GM13976 (cell line): Measurements from ENCODE around the gene PPP1R14C.

Experiments
- DNase-seq: peaks from one replicate; pipeline ENCODE4 v3.0.0; 2012; ENCODE audit warnings: low spot score
- in situ Hi-C: fragments of 300-500 bp; cut with MboI; formaldehyde crosslinking; loops from one replicate; pipeline ENCODE4 v1.12.0; 2022; ENCODE audit warnings: low sequenced_read_pairs, mixed read lengths, inconsistent platforms; ENCODE audit not compliant: unreplicated experiment
- TF ChIP-seq, protein P1 (sequence below): IDR thresholded peaks from 2 replicates; pipeline ENCODE4 v1.5.1; 2012; ENCODE audit warnings: borderline replicate concordance, mild to moderate bottlenecking; ENCODE audit not compliant: insufficient read depth; ENCODE audit errors: extremely low read depth, missing control alignments, control extremely low read depth

The PPP1R14C gene

DNA sequence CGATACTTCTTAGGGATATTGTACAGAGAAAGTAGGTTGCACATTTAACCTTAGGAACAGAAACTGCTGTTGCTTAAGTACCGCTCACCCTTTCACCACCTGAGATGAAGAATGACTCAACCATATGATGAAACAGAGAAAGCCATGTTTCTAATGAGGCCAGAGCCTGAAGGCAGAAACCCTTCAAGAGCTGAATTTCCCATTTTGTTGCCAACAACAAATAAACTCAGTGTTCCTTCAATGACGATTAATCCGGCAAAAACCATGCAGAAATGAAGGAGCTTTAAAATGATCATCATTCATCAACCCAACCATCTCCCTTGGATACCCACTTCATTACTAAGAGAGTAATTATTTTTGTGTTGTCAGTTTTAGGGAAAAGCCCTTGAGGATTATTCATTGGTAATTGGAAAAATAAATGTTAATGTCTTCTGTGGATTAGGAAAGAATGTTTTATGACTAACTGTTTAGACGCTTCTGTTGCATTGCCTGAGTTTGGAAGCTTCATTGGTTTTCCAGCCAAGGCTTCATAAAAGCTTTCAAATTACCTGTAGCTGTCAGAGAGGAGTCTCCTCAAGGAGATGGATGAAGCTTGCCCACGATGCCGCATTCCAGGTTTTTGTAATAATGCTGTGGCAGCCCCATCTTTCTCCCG is 113.9 kb downstream of the PPP1R14C start:
- no peak for DNase-seq
- TF ChIP-seq, protein P1, sequence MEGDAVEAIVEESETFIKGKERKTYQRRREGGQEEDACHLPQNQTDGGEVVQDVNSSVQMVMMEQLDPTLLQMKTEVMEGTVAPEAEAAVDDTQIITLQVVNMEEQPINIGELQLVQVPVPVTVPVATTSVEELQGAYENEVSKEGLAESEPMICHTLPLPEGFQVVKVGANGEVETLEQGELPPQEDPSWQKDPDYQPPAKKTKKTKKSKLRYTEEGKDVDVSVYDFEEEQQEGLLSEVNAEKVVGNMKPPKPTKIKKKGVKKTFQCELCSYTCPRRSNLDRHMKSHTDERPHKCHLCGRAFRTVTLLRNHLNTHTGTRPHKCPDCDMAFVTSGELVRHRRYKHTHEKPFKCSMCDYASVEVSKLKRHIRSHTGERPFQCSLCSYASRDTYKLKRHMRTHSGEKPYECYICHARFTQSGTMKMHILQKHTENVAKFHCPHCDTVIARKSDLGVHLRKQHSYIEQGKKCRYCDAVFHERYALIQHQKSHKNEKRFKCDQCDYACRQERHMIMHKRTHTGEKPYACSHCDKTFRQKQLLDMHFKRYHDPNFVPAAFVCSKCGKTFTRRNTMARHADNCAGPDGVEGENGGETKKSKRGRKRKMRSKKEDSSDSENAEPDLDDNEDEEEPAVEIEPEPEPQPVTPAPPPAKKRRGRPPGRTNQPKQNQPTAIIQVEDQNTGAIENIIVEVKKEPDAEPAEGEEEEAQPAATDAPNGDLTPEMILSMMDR: no peak
- in situ Hi-C loops: no loop called here

DNA sequence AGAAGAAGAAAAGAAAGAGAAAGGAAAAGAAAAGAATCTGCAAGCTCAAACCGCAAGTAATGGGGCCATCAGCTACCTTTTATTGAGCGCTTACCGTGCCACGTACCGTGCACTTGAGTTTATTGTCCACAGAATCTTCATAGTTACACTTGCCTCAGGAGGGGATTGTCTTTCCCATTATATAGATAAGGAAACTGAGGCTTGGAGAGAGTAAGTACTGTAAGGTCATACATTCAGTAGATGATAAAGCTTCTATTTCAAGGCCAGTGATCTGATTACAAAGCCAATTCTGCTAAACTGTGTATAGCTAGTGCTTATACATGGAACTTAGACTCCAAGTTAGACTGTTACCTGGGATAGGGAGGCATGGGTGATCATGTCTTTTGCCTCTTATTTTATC is 115.5 kb downstream of the PPP1R14C start:
- DNase-seq: no peak
- in situ Hi-C loops: no loop called here
- TF ChIP-seq, protein P1: no peak

DNA sequence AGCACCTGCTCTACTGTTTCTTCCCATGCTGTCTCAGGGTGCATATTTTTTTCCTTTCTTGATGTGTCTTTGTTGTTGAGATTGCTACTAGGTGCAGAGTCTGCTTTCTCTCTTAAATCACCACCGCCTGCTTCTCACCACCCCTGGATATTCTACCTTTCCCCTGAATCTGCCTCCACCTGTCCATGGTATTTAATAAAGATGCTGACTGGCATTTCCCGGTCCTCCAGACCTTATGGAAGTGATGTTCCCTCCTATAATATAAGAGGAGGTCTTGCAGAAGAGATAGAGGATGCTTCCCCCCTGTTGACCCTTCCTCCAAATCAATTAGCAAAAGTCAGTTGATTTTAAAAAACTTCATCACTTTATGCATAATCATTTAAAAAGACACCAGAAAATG is 118.1 kb downstream of the PPP1R14C start:
- TF ChIP-seq, protein P1: no peak
- in situ Hi-C loops: no loop called here
- DNase-seq: no peak

DNA sequence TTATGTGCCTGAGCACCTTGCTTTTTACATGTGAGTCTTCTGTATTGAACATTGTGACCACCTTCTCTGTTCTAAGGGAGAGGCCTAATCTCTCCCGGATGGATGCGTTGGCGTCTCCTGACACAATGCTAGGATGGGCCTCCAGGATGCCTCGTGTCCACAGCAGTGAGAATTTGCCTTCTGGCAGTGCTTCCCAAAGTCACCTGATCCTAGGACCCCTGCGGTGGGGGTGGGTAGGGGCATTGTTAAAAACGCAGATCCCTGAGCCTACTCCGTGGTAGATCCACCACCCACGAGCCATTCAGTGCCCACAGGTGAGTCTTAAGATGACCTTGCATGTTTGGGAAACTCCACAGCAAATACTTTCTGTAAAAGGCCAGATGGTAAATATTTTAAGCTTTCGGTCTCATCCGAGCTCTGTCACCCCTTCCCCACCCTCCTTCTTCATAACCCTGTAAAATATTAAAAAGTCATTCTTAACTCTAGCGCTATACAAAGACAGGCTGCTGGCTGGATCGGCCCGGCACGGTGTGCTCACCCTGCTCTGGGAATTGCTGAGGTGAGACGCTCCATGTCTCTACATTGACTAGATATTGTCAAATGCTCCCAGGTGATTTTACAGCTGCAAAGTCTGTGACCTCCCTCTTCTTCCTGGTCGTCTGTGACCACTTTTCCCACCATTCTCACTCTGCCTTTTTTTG is 119.3 kb downstream of the PPP1R14C start:
- in situ Hi-C loops: no loop called here
- no peak for DNase-seq
- TF ChIP-seq, protein P1: no peak

DNA sequence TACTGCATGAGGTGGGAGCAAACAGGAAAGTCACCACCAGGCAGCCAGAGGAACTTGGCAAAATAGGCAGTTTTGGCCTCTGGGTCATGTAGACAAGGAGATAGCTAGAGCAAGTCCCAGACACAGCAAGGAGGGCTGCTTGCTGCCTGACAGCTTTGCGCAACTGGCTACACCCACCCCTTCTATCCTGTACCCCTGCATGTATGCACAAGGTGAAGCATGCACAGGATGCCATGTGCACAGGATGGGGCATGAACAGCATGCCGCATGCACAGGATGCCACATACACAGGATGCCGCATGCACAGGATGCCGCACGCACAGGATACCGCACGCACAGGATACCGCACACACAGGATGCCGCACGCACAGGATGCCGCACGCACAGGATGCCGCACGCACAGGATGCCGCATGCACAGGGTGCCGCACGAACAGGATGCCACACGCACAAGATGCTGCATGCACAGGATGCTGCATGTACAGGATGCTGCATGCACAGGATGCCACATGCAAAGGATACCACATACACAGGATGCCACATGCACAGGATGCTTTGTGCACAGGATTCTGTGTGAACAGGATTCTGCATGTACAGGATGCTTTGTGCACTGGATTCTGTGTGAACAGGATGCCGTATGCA is 121.0 kb downstream of the PPP1R14C start:
- TF ChIP-seq, protein P1: no peak
- no peak for DNase-seq
- in situ Hi-C loops: no loop called here

DNA sequence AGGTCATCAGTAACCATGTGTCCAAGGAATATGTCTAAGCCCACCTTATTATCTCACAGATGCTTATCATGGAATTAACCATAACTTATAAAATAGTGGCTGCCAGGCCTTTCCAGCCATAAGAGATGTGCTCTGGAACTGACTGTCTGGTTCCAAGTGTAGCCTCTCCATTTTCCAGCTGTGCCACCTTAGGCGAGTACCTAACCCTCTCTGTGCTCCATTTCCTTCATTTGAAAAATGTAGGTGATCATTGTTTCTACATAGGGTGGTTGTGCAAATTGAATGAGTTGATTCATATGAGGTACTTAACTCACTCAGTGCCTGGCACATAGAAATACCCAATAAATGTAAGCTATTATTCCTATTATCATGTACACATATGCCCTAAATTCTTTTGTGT is 123.5 kb downstream of the PPP1R14C start:
- TF ChIP-seq, protein P1: no peak
- no peak for DNase-seq
- in situ Hi-C loops: no loop called here
